ENCODE data around the gene ARAP2. TPM values are rescaled to one million over a fixed set of nuclear protein-coding genes. Genes with fewer than 3 reads are reported as not detected.

ARAP2 gene
- total and polyA plus RNA-seq, 2 experiments from 2014 or later, result 0.92 to 4.8 TPM

DNA sequence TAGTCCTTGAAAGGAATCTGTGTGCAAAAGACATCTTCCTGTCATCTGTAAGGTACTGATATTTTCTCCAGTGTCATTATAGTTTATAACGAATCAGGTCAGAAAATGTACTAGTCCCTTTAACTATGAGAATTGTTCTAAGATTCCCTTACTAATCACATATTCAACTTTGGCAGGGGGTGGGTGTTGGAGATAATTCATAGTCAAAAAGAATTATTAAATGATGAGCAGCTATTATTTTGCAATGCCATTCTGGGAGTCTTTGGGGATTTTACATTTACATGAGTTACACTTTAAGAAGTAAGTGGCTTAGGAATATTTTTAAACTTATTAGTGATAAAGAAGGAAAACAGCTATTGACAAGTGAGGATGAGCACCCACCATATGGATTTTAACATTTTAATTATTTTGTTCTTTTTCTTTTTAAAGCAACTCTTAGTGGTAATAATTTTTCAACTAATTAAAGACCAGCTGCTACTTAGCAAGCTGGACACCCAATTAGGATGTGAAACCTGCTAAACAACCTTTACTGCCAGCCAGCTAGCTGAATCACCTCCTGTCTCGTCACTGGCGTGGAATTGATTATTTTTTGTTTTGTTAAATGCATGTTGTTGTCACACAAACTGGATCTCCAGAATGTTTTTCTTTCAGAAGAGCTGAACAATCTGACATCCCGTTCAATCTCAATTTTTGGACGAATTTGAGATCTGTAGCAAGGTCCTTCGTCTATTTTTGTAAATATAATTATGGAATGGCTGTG lies 219.2 kb downstream of the ARAP2 start:
- no peaks in the 10 kb centered on the region for H3K9me3 Mint-ChIP-seq
- H3K4me2 ChIP-seq, result no peak overlapping the region
- no peaks in the 10 kb centered on the region for H3K27me3 Mint-ChIP-seq (ENCODE audit: insufficient read depth, low read depth, poor library complexity)
- H3K36me3 ChIP-seq (ENCODE audit: insufficient read depth), result no peaks in the 10 kb centered on the region
- H3K9me2 ChIP-seq (ENCODE audit: insufficient read depth), result peaks cover 3% of the 10 kb centered on the region; the same call in 1 of the 2 replicates
- H2AFZ ChIP-seq, result no peak overlapping the region
- no peaks in the 10 kb centered on the region for H3K36me3 Mint-ChIP-seq (ENCODE audit: low read depth)
- no peak overlapping the region for H3K27ac Mint-ChIP-seq
- H3K27me3 ChIP-seq (ENCODE audit: insufficient read depth), result no peaks in the 10 kb centered on the region
- DNase-seq (ENCODE audit: low spot score), result no peak
- ATAC-seq, result no peak
- peaks cover 16% of the 10 kb centered on the region for H3K4me1 Mint-ChIP-seq
- H4K20me1 ChIP-seq (replicated peaks; ENCODE audit: insufficient read depth), result no peaks in the 10 kb centered on the region
- no peak overlapping the region for H3K27ac ChIP-seq (ENCODE audit: low read depth)
- peaks cover 15% of the 10 kb centered on the region; the same call in 1 of the 2 replicates for H3K4me1 ChIP-seq (ENCODE audit: insufficient read depth)
- no peaks in the 10 kb centered on the region for H3K79me2 ChIP-seq (replicated peaks; ENCODE audit: insufficient read depth)
- no peak overlapping the region for H3K4me3 Mint-ChIP-seq
- TF ChIP-seq, protein P1, sequence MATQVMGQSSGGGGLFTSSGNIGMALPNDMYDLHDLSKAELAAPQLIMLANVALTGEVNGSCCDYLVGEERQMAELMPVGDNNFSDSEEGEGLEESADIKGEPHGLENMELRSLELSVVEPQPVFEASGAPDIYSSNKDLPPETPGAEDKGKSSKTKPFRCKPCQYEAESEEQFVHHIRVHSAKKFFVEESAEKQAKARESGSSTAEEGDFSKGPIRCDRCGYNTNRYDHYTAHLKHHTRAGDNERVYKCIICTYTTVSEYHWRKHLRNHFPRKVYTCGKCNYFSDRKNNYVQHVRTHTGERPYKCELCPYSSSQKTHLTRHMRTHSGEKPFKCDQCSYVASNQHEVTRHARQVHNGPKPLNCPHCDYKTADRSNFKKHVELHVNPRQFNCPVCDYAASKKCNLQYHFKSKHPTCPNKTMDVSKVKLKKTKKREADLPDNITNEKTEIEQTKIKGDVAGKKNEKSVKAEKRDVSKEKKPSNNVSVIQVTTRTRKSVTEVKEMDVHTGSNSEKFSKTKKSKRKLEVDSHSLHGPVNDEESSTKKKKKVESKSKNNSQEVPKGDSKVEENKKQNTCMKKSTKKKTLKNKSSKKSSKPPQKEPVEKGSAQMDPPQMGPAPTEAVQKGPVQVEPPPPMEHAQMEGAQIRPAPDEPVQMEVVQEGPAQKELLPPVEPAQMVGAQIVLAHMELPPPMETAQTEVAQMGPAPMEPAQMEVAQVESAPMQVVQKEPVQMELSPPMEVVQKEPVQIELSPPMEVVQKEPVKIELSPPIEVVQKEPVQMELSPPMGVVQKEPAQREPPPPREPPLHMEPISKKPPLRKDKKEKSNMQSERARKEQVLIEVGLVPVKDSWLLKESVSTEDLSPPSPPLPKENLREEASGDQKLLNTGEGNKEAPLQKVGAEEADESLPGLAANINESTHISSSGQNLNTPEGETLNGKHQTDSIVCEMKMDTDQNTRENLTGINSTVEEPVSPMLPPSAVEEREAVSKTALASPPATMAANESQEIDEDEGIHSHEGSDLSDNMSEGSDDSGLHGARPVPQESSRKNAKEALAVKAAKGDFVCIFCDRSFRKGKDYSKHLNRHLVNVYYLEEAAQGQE (IDR thresholded peaks at IDR 0.05; ENCODE audit: unreplicated experiment), result no peak
- TF ChIP-seq JUNB (IDR thresholded peaks at IDR 0.05; ENCODE audit: unreplicated experiment) (no peak), NANOG (IDR thresholded peaks at IDR 0.05; ENCODE audit: borderline replicate concordance) (no peak), POLR2AphosphoS5 (IDR thresholded peaks at IDR 0.05; ENCODE audit: low read depth) (no peak), STAT1 (IDR thresholded peaks at IDR 0.05; ENCODE audit: unreplicated experiment) (no peak), EZH2 (IDR thresholded peaks at IDR 0.05; ENCODE audit: low read depth, unreplicated experiment) (no peak), ZNF114 (CRISPR knock-in tag; IDR thresholded peaks at IDR 0.05) (no peak), CREB1 (CRISPR knock-in tag; IDR thresholded peaks at IDR 0.05; ENCODE audit: low read depth) (no peak), EZH2phosphoT487 (IDR thresholded peaks at IDR 0.05; ENCODE audit: unreplicated experiment) (no peak), ZNF331 (CRISPR knock-in tag; IDR thresholded peaks at IDR 0.05; ENCODE audit: low read depth) (no peak)
- TF ChIP-seq, protein P2, sequence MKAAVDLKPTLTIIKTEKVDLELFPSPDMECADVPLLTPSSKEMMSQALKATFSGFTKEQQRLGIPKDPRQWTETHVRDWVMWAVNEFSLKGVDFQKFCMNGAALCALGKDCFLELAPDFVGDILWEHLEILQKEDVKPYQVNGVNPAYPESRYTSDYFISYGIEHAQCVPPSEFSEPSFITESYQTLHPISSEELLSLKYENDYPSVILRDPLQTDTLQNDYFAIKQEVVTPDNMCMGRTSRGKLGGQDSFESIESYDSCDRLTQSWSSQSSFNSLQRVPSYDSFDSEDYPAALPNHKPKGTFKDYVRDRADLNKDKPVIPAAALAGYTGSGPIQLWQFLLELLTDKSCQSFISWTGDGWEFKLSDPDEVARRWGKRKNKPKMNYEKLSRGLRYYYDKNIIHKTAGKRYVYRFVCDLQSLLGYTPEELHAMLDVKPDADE (IDR thresholded peaks at IDR 0.05), result no peak
- TF ChIP-seq, protein P3, sequence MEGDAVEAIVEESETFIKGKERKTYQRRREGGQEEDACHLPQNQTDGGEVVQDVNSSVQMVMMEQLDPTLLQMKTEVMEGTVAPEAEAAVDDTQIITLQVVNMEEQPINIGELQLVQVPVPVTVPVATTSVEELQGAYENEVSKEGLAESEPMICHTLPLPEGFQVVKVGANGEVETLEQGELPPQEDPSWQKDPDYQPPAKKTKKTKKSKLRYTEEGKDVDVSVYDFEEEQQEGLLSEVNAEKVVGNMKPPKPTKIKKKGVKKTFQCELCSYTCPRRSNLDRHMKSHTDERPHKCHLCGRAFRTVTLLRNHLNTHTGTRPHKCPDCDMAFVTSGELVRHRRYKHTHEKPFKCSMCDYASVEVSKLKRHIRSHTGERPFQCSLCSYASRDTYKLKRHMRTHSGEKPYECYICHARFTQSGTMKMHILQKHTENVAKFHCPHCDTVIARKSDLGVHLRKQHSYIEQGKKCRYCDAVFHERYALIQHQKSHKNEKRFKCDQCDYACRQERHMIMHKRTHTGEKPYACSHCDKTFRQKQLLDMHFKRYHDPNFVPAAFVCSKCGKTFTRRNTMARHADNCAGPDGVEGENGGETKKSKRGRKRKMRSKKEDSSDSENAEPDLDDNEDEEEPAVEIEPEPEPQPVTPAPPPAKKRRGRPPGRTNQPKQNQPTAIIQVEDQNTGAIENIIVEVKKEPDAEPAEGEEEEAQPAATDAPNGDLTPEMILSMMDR (conservative IDR thresholded peaks at IDR 0.05; ENCODE audit: low read depth in 2 of 2), result no peak
- TF ChIP-seq, protein P4, sequence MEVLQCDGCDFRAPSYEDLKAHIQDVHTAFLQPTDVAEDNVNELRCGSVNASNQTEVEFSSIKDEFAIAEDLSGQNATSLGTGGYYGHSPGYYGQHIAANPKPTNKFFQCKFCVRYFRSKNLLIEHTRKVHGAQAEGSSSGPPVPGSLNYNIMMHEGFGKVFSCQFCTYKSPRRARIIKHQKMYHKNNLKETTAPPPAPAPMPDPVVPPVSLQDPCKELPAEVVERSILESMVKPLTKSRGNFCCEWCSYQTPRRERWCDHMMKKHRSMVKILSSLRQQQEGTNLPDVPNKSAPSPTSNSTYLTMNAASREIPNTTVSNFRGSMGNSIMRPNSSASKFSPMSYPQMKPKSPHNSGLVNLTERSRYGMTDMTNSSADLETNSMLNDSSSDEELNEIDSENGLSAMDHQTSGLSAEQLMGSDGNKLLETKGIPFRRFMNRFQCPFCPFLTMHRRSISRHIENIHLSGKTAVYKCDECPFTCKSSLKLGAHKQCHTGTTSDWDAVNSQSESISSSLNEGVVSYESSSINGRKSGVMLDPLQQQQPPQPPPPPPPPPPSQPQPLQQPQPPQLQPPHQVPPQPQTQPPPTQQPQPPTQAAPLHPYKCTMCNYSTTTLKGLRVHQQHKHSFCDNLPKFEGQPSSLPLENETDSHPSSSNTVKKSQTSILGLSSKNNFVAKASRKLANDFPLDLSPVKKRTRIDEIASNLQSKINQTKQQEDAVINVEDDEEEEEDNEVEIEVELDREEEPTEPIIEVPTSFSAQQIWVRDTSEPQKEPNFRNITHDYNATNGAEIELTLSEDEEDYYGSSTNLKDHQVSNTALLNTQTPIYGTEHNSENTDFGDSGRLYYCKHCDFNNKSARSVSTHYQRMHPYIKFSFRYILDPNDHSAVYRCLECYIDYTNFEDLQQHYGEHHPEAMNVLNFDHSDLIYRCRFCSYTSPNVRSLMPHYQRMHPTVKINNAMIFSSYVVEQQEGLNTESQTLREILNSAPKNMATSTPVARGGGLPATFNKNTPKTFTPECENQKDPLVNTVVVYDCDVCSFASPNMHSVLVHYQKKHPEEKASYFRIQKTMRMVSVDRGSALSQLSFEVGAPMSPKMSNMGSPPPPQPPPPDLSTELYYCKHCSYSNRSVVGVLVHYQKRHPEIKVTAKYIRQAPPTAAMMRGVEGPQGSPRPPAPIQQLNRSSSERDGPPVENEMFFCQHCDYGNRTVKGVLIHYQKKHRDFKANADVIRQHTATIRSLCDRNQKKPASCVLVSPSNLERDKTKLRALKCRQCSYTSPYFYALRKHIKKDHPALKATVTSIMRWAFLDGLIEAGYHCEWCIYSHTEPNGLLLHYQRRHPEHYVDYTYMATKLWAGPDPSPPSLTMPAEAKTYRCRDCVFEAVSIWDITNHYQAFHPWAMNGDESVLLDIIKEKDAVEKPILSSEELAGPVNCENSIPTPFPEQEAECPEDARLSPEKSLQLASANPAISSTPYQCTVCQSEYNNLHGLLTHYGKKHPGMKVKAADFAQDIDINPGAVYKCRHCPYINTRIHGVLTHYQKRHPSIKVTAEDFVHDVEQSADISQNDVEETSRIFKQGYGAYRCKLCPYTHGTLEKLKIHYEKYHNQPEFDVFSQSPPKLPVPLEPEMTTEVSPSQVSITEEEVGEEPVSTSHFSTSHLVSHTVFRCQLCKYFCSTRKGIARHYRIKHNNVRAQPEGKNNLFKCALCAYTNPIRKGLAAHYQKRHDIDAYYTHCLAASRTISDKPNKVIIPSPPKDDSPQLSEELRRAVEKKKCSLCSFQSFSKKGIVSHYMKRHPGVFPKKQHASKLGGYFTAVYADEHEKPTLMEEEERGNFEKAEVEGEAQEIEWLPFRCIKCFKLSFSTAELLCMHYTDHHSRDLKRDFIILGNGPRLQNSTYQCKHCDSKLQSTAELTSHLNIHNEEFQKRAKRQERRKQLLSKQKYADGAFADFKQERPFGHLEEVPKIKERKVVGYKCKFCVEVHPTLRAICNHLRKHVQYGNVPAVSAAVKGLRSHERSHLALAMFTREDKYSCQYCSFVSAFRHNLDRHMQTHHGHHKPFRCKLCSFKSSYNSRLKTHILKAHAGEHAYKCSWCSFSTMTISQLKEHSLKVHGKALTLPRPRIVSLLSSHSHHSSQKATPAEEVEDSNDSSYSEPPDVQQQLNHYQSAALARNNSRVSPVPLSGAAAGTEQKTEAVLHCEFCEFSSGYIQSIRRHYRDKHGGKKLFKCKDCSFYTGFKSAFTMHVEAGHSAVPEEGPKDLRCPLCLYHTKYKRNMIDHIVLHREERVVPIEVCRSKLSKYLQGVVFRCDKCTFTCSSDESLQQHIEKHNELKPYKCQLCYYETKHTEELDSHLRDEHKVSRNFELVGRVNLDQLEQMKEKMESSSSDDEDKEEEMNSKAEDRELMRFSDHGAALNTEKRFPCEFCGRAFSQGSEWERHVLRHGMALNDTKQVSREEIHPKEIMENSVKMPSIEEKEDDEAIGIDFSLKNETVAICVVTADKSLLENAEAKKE (CRISPR knock-in tag; IDR thresholded peaks at IDR 0.05), result no peak
- H3K4me3 ChIP-seq, result no peak overlapping the region
- no peaks in the 10 kb centered on the region for H3F3A ChIP-seq (replicated peaks; ENCODE audit: low read depth)

All from GM23338 (cell line).